ENCODE measurements around the gene PLIN5. TPM values are rescaled to one million over a fixed set of nuclear protein-coding genes. Genes with fewer than 3 reads are reported as not detected.

The PLIN5 gene
- total and polyA plus RNA-seq, 2 donors (not counting 1 experiment from before 2014, with no cell fraction given) = not detected

- Histone ChIP-seq H3K9me3 (ENCODE audit: control insufficient read depth, insufficient read depth, low read depth, low read length) (no peaks in the 10 kb centered on the region), H3K9ac (ENCODE audit: insufficient read depth, low read length) (no peak overlapping the region), H3K4me3 (replicated peaks in 1 of 4; ENCODE audit: control extremely low read depth in 1 of 4, insufficient read depth in 1 of 4, low read depth in 3 of 4, low read length in 4 of 4) (no peak overlapping the region), H3K36me3 (ENCODE audit: control insufficient read depth, insufficient read depth, low read length) (no peaks in the 10 kb centered on the region), H3K4me2 (ENCODE audit: extremely low read depth, insufficient read depth, low read length) (no peak overlapping the region), H3K27me3 (ENCODE audit: control insufficient read depth, insufficient read depth, low read length) (peaks cover 4% of the 10 kb centered on the region), H3K27ac (ENCODE audit: insufficient read depth, low read length) (no peak overlapping the region), H3K79me2 (ENCODE audit: control insufficient read depth, insufficient read depth, low read length) (no peaks in the 10 kb centered on the region), H2AFZ (ENCODE audit: low read length) (no peak overlapping the region), H4K20me1 (ENCODE audit: control insufficient read depth, extremely low read depth, insufficient read depth, low read length) (no peaks in the 10 kb centered on the region), H3K4me1 (ENCODE audit: control insufficient read depth, extremely low read depth, insufficient read depth, low read length) (no peaks in the 10 kb centered on the region)
- no peak for DNase-seq (ENCODE audit: low read depth in 2 of 2)
- TF ChIP-seq EZH2 (IDR thresholded peaks at IDR 0.05; ENCODE audit: low read length, missing control alignments) (no peak), CTCF (conservative IDR thresholded peaks at IDR 0.05 in 1 of 2, IDR thresholded peaks at IDR 0.05 in 1 of 2; ENCODE audit: low read depth in 1 of 2, low read length in 2 of 2) (no peak)
Measured at GRCh38 chr19:4537953-4538600, 3.1 kb upstream of the PLIN5 start.

- no peaks in the 10 kb centered on the region for H3K4me1 ChIP-seq (ENCODE audit: control insufficient read depth, extremely low read depth, insufficient read depth, low read length)
- no peak overlapping the region for H3K4me2 ChIP-seq (ENCODE audit: extremely low read depth, insufficient read depth, low read length)
- no peak overlapping the region for H3K27ac ChIP-seq (ENCODE audit: insufficient read depth, low read length)
- TF ChIP-seq CTCF (conservative IDR thresholded peaks at IDR 0.05 in 1 of 2, IDR thresholded peaks at IDR 0.05 in 1 of 2; ENCODE audit: low read depth in 1 of 2, low read length in 2 of 2) (no peak), EZH2 (IDR thresholded peaks at IDR 0.05; ENCODE audit: low read length, missing control alignments) (no peak)
- no peaks in the 10 kb centered on the region for H3K79me2 ChIP-seq (ENCODE audit: control insufficient read depth, insufficient read depth, low read length)
- H4K20me1 ChIP-seq (ENCODE audit: control insufficient read depth, extremely low read depth, insufficient read depth, low read length) = no peaks in the 10 kb centered on the region
- no peaks in the 10 kb centered on the region for H3K36me3 ChIP-seq (ENCODE audit: control insufficient read depth, insufficient read depth, low read length)
- no peak overlapping the region for H2AFZ ChIP-seq (ENCODE audit: low read length)
- no peak for DNase-seq (ENCODE audit: low read depth in 2 of 2)
- H3K9me3 ChIP-seq (ENCODE audit: control insufficient read depth, insufficient read depth, low read depth, low read length) = no peaks in the 10 kb centered on the region
- no peak overlapping the region for H3K4me3 ChIP-seq (replicated peaks in 1 of 4; ENCODE audit: control extremely low read depth in 1 of 4, insufficient read depth in 1 of 4, low read depth in 3 of 4, low read length in 4 of 4)
- H3K27me3 ChIP-seq (ENCODE audit: control insufficient read depth, insufficient read depth, low read length) = peaks cover 4% of the 10 kb centered on the region
- no peak overlapping the region for H3K9ac ChIP-seq (ENCODE audit: insufficient read depth, low read length)
Measured at GRCh38 chr19:4536798-4537197, 1.8 kb upstream of the PLIN5 start.

GRCh38 chr19:4533835-4534424 is 1.1 kb downstream of the PLIN5 start:
- Histone ChIP-seq H4K20me1 (ENCODE audit: control insufficient read depth, extremely low read depth, insufficient read depth, low read length) (no peaks in the 10 kb centered on the region), H3K27me3 (ENCODE audit: control insufficient read depth, insufficient read depth, low read length) (peaks cover 7% of the 10 kb centered on the region), H3K36me3 (ENCODE audit: control insufficient read depth, insufficient read depth, low read length) (no peaks in the 10 kb centered on the region), H3K27ac (ENCODE audit: insufficient read depth, low read length) (no peak overlapping the region), H3K4me2 (ENCODE audit: extremely low read depth, insufficient read depth, low read length) (no peak overlapping the region), H3K9me3 (ENCODE audit: control insufficient read depth, insufficient read depth, low read depth, low read length) (no peaks in the 10 kb centered on the region), H3K9ac (ENCODE audit: insufficient read depth, low read length) (no peak overlapping the region), H3K4me1 (ENCODE audit: control insufficient read depth, extremely low read depth, insufficient read depth, low read length) (no peaks in the 10 kb centered on the region), H3K4me3 (replicated peaks in 1 of 4; ENCODE audit: control extremely low read depth in 1 of 4, insufficient read depth in 1 of 4, low read depth in 3 of 4, low read length in 4 of 4) (no peak overlapping the region), H2AFZ (ENCODE audit: low read length) (no peak overlapping the region), H3K79me2 (ENCODE audit: control insufficient read depth, insufficient read depth, low read length) (no peaks in the 10 kb centered on the region)
- DNase-seq (ENCODE audit: low read depth in 2 of 2) = no peak
- TF ChIP-seq EZH2 (IDR thresholded peaks at IDR 0.05; ENCODE audit: low read length, missing control alignments) (no peak), CTCF (conservative IDR thresholded peaks at IDR 0.05 in 1 of 2, IDR thresholded peaks at IDR 0.05 in 1 of 2; ENCODE audit: low read depth in 1 of 2, low read length in 2 of 2) (no peak)
